NCI-H748 (cell line): Measurements from ENCODE around the gene PRKAR2B.
"Not testable (repeated sequence)": the region's sequence is repeated elsewhere in the genome, so short reads cannot be mapped to it uniquely, and the experiment has no call there.

Experiments
- DNase-seq: peaks from one replicate; lab custom pipeline; 2025; ENCODE audit not compliant: unreplicated experiment; lab: John Stamatoyannopoulos, UW

The PRKAR2B gene

GRCh38 chr7:107152011-107152410 is 107.5 kb downstream of the PRKAR2B start:
- DNase-seq = no peak

- no peak for DNase-seq
Measured at GRCh38 chr7:107154826-107155225, 110.3 kb downstream of the PRKAR2B start.

GRCh38 chr7:107155726-107156125 is 111.2 kb downstream of the PRKAR2B start:
- not testable (repeated sequence) for DNase-seq

GRCh38 chr7:107157091-107157490 is 112.6 kb downstream of the PRKAR2B start:
- DNase-seq = no peak

- no peak for DNase-seq
Measured at GRCh38 chr7:107158028-107158427, 113.5 kb downstream of the PRKAR2B start.

GRCh38 chr7:107160389-107160788 is 115.9 kb downstream of the PRKAR2B start:
- no peak for DNase-seq

- no peak for DNase-seq
Measured at GRCh38 chr7:107161415-107161814, 116.9 kb downstream of the PRKAR2B start.

- no peak for DNase-seq
Measured at GRCh38 chr7:107162475-107162874, 118.0 kb downstream of the PRKAR2B start.

- no peak for DNase-seq
Measured at GRCh38 chr7:107164092-107164491, 119.6 kb downstream of the PRKAR2B start.

- DNase-seq = no peak
Measured at GRCh38 chr7:107165341-107165740, 120.8 kb downstream of the PRKAR2B start.

GRCh38 chr7:107166736-107167426 is 122.4 kb downstream of the PRKAR2B start:
- no peak for DNase-seq

- DNase-seq = peak; percentile 70
Measured at GRCh38 chr7:107167483-107168232, 123.2 kb downstream of the PRKAR2B start.

GRCh38 chr7:107168233-107169119 is 124.0 kb downstream of the PRKAR2B start, which contains the start of gene HBP1:
Gene HBP1, plus strand, starts transcription at chr7:107169003. Its CDS starts 10,891 bp downstream, at chr7:107179894.
- DNase-seq = peak; percentile 100

GRCh38 chr7:107169120-107170050 is 124.9 kb downstream of the PRKAR2B start:
- peak; percentile 97 for DNase-seq

GRCh38 chr7:107170051-107170915 is 125.8 kb downstream of the PRKAR2B start:
- no peak for DNase-seq

- no peak for DNase-seq
Measured at GRCh38 chr7:107171496-107171895, 127.0 kb downstream of the PRKAR2B start.

GRCh38 chr7:107172276-107173032 is 127.9 kb downstream of the PRKAR2B start:
- no peak for DNase-seq

GRCh38 chr7:107173191-107173590 is 128.7 kb downstream of the PRKAR2B start:
- peak; percentile 54 for DNase-seq
